Stomach (tissue), 9 donors: ENCODE data around the gene SCP2D1. TPM values are rescaled to one million over a fixed set of nuclear protein-coding genes. Genes with fewer than 3 reads are reported as not detected.

Experiments used
- DNase-seq, 2 donors: peaks; one replicate each; pipeline versions ENCODE4 v3.0.0 to v3.0.0-alpha.2; 2013 to 2019
- H3K27ac ChIP-seq, 5 donors: fragments of 200-600 bp in 4 of 5; sonication (generic) in 4 of 5; one replicate each; pipeline ENCODE4 v1.5.1; 2013 to 2019; ENCODE audit warnings: mild to moderate bottlenecking in 1 of 5, moderate library complexity in 1 of 5
- H3K27me3 ChIP-seq, 3 donors: fragments of 200-600 bp; sonication (generic); one replicate each; pipeline ENCODE4 v1.5.1; 2017 to 2019; ENCODE audit warnings: mixed run types in 1 of 3
- H3K36me3 ChIP-seq, 4 donors: fragments of 200-600 bp; sonication (generic); 1 replicate in 3 of 4; 2 replicates in 1 of 4; pipeline ENCODE4 v1.5.1; 2016 to 2019
- H3K4me1 ChIP-seq, 4 donors: fragments of 200-600 bp; sonication (generic); one replicate each; pipeline ENCODE4 v1.5.1; 2016 to 2019
- H3K4me3 ChIP-seq, 4 donors: fragments of 200-600 bp; sonication (generic) in 3 of 4; one replicate each; pipeline ENCODE4 v1.5.1; 2016 to 2019; ENCODE audit warnings: mild to moderate bottlenecking in 1 of 4
- H3K9me3 ChIP-seq, 4 donors: fragments of 200-600 bp; sonication (generic); one replicate each; pipeline ENCODE4 v1.5.1; 2016 to 2019
- EP300 ChIP-seq: sonication (generic); formaldehyde crosslinking; IDR thresholded peaks from one replicate; pipeline ENCODE4 v1.6.1; 2017; ENCODE audit warnings: antibody characterized with exemption
- POLR2A ChIP-seq, 4 donors: fragments of 450-650 bp; IDR thresholded peaks; one replicate each; pipeline ENCODE4 v1.6.1; 2016; ENCODE audit warnings: antibody characterized with exemption in 4 of 4, control low read depth in 2 of 4, mild to moderate bottlenecking in 1 of 4, moderate library complexity in 1 of 4
- POLR2AphosphoS5 ChIP-seq, 3 donors: sonication (generic); formaldehyde crosslinking; IDR thresholded peaks; one replicate each; pipeline ENCODE4 v1.6.1; 2016; ENCODE audit warnings: antibody characterized with exemption in 3 of 3
- WGBS, 5 donors: extraction: QIAGEN DNeasy Blood & Tissue Kit in 3 of 5; methylation state at CpG; one replicate each; pipeline versions ENCODE4 v1.1.5 to v1.1.7; 2013 to 2018; 5-methylcytosine and 5-hydroxymethylcytosine counted together
- intact Hi-C: fragments of 100-400 bp; cut with DNase I; formaldehyde crosslinking; loops from one replicate; pipeline ENCODE4 v1.15.1; 2023; ENCODE audit warnings: low total_unique reads
- polyA plus RNA-seq, 3 donors: library from polyadenylated mRNA; stranded (reverse); fragments of 200-250 nt; gene quantifications; one replicate each; pipeline ENCODE4 v1.2.3, GENCODE V29; 2013
- total RNA-seq, 5 donors: library from RNA; depleted of rRNA; stranded (reverse); fragments of >200 nt; gene quantifications; one replicate each; pipeline versions ENCODE4 v1.1.0 to v1.2.3, GENCODE V29; 2014 to 2016
- TF ChIP-seq, protein P1 (sequence below), 7 experiments: fragments of 450-650 bp in 4 of 7; fragments of 200-600 bp in 3 of 7; sonication (generic) in 3 of 7; IDR thresholded peaks; one replicate each; pipeline ENCODE4 v1.5.1; 2016 to 2019; ENCODE audit warnings: antibody characterized with exemption in 7 of 7, control low read depth in 2 of 7, mild to moderate bottlenecking in 1 of 7
- donor health status: healthy with polysubstance abuse.
- donor health status: Bipolar disorder and iron deficiency.
- donor health status: healthy.

The SCP2D1 gene
- total and polyA plus RNA-seq, 8 donors, result not detected

DNA sequence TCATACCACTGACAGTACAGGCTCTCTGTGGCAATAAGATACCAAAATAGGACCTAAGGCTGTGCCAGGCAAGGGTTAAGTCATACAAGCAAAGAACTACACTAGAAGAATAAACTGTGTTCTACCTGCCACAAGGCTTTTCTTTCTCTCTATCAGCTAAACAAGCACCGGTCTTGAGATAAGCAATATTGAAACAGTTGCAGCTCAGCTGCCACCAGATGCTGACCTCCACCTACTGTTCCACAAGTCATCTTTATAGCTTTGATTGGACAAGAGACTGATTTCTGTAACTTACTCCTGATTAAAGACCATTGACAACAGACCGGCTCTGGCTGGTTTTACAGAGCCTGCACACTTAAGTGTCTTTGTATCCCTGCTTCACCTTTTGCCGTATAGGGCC is 24.1 kb downstream of the SCP2D1 start:
- Histone ChIP-seq H3K27me3 (no peaks in the 10 kb centered on the region), H3K4me1 (peaks cover 5 to 14% (median 10%) of the 10 kb centered on the region in 4 donors), H3K9me3 (peaks cover 0 to 7% (median 0%) of the 10 kb centered on the region in 4 donors), H3K36me3 (no peaks in the 10 kb centered on the region), H3K27ac (no peak overlapping the region), H3K4me3 (no peak overlapping the region)
- peak; percentile 77 to 83 for DNase-seq
- TF ChIP-seq, protein P1, sequence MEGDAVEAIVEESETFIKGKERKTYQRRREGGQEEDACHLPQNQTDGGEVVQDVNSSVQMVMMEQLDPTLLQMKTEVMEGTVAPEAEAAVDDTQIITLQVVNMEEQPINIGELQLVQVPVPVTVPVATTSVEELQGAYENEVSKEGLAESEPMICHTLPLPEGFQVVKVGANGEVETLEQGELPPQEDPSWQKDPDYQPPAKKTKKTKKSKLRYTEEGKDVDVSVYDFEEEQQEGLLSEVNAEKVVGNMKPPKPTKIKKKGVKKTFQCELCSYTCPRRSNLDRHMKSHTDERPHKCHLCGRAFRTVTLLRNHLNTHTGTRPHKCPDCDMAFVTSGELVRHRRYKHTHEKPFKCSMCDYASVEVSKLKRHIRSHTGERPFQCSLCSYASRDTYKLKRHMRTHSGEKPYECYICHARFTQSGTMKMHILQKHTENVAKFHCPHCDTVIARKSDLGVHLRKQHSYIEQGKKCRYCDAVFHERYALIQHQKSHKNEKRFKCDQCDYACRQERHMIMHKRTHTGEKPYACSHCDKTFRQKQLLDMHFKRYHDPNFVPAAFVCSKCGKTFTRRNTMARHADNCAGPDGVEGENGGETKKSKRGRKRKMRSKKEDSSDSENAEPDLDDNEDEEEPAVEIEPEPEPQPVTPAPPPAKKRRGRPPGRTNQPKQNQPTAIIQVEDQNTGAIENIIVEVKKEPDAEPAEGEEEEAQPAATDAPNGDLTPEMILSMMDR (IDR thresholded peaks at IDR 0.05), result peak in 1 of 7 experiments; percentile 16
- no peak for TF ChIP-seq POLR2A (IDR thresholded peaks at IDR 0.05)
- TF ChIP-seq EP300, result no peak
- peak; percentile 32 to 84 (median 47) for TF ChIP-seq POLR2AphosphoS5 (IDR thresholded peaks at IDR 0.05)
- WGBS, 5 donors, result 29 to 56% (median 36%) methylated on average over 3 of the region's 3 CpGs
- intact Hi-C loops, result no loop called here

DNA sequence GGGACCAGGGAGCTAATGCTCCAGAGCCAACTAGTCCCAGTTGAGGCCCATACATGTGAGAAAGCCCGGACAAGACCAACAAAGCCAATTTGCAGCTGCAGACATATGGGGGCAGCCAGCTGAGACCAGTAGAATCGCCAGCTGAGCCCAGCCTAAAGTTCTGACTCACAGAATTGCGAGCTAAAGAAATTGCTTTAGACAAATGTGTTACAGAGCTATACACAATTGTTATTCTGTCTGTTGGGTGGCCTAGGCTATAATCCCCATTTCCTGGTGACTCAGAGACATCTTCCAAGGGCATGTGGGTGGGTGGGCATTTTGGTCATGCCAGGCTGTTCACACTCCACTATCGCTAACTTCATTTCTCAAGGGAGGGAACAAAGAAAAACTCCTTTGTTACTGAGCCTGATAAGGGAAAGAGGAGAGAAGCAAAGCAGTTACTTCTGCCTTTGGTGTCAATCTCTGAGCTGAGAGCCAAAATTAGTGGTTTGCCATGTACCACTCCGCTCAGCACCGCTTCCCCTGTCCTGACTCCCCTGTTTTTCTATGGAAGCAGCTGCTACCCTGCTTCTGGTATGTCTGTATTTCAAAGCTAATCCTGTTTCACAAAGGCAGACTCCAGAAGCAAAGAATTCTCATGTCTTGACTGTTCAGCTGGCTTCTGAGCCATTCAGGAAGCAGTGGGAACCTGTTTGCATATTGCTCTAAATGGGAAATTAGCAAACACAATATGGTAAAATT is 26.1 kb downstream of the SCP2D1 start:
- H3K4me1 ChIP-seq, result peaks cover 5 to 14% (median 10%) of the 10 kb centered on the region in 4 donors
- H3K4me3 ChIP-seq, result no peak overlapping the region
- intact Hi-C loops, result no loop called here
- no peaks in the 10 kb centered on the region for H3K27me3 ChIP-seq
- no peak for TF ChIP-seq EP300
- TF ChIP-seq, protein P1 (IDR thresholded peaks at IDR 0.05), result no peak
- no peak for TF ChIP-seq POLR2A (IDR thresholded peaks at IDR 0.05)
- TF ChIP-seq POLR2AphosphoS5 (IDR thresholded peaks at IDR 0.05), result no peak
- H3K9me3 ChIP-seq, result peaks cover 0 to 7% (median 0%) of the 10 kb centered on the region in 4 donors
- H3K27ac ChIP-seq, result no peak overlapping the region
- 84 to 91% (median 90%) methylated on average over 6 of the region's 6 CpGs for WGBS, 5 donors
- DNase-seq, result no peak
- H3K36me3 ChIP-seq, result no peaks in the 10 kb centered on the region

DNA sequence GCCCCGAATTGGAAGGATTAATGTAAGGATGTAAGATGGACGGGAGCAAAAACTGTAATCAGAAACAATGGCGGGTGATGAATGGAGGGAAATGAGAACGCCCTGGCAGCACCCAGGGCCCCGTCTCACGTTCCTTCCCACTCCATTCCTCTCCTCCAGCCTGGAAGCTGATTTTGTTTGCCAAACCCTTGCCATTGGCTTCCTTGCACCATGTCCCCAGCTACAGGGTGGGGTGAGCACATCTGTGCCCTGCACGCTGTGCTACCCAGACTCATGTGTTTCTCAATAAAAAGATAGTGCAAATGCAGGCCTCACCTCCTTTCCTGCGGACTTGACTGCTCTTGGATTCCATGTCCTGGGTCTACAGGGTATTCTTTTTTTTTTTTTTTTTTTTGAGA is 26.7 kb downstream of the SCP2D1 start:
- H3K27ac ChIP-seq, result no peak overlapping the region
- no peaks in the 10 kb centered on the region for H3K36me3 ChIP-seq
- peaks cover 0 to 7% (median 0%) of the 10 kb centered on the region in 4 donors for H3K9me3 ChIP-seq
- no peak for DNase-seq
- peaks cover 5 to 14% (median 10%) of the 10 kb centered on the region in 4 donors for H3K4me1 ChIP-seq
- no peaks in the 10 kb centered on the region for H3K27me3 ChIP-seq
- TF ChIP-seq EP300 (no peak), POLR2AphosphoS5 (IDR thresholded peaks at IDR 0.05) (no peak), POLR2A (IDR thresholded peaks at IDR 0.05) (no peak)
- TF ChIP-seq, protein P1 (IDR thresholded peaks at IDR 0.05), result no peak
- WGBS, 5 donors, result 92 to 95% (median 93%) methylated on average over 8 of the region's 8 CpGs
- H3K4me3 ChIP-seq, result no peak overlapping the region
- intact Hi-C loops, result no loop called here

DNA sequence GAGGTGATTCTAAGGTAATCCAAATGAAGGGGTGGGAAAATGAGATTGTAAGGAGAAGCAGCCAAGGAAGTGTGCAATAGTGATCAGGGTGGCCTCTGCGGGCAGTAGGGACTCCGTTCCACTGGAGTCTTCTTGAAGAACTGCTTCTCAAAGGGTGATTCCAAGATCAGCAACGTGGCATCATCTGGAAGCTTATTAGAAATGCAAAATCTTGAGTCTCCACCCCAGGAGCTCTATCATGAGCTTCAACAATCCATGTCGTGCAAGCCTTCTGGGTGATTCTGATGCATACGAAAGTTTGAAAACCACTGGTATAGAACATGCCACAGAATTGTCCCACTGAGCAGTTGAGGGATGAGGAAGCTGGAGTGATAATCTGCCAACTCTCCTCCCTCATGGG is 31.4 kb downstream of the SCP2D1 start:
- 65 to 83% (median 71%) methylated on average over 4 to 5 of the region's 5 CpGs for WGBS, 5 donors
- no peaks in the 10 kb centered on the region for H3K36me3 ChIP-seq
- H3K27ac ChIP-seq, result no peak overlapping the region
- DNase-seq, result no peak
- H3K4me1 ChIP-seq, result no peaks in the 10 kb centered on the region
- TF ChIP-seq POLR2AphosphoS5 (IDR thresholded peaks at IDR 0.05) (no peak), POLR2A (IDR thresholded peaks at IDR 0.05) (no peak), EP300 (no peak)
- TF ChIP-seq, protein P1 (IDR thresholded peaks at IDR 0.05), result no peak
- intact Hi-C loops, result no loop called here
- no peaks in the 10 kb centered on the region for H3K27me3 ChIP-seq
- H3K9me3 ChIP-seq, result no peaks in the 10 kb centered on the region
- H3K4me3 ChIP-seq, result no peak overlapping the region
